BJ (cell line): ENCODE results near the gene GABRB1. TPM values are rescaled to one million over a fixed set of nuclear protein-coding genes. Genes with fewer than 3 reads are reported as not detected.

Experiments used
- CTCF ChIA-PET: fragments of 350-600 bp; formaldehyde crosslinking; extraction: SDS; loops from one replicate; lab custom pipeline; 2021; ENCODE audit warnings: antibody characterized with exemption, inconsistent platforms; lab: Yijun Ruan, JAX
- POLR2A ChIA-PET: fragments of 300-600 bp; sonication (Branson Sonifier 250); formaldehyde crosslinking; extraction: SDS; loops from one replicate; lab custom pipeline; 2021; ENCODE audit warnings: antibody characterized with exemption; lab: Charles Lee
- DNase-seq: peaks from one replicate; pipeline ENCODE4 v3.0.0-alpha.2; 2011; ENCODE audit warnings: low read depth
- H3K27me3 ChIP-seq: 2 replicates; pipeline ENCODE4 v1.6.0; 2011; ENCODE audit warnings: low read length; ENCODE audit not compliant: control insufficient read depth, insufficient read depth
- H3K36me3 ChIP-seq: 2 replicates; pipeline ENCODE4 v1.5.1; 2011; ENCODE audit warnings: low read length; ENCODE audit not compliant: control insufficient read depth, insufficient read depth
- H3K4me3 ChIP-seq: 2 replicates; pipeline ENCODE4 v1.5.1; 2011; ENCODE audit warnings: low read depth, mild to moderate bottlenecking, control low read depth, low read length
- polyA plus RNA-seq: library from polyadenylated mRNA; depleted of rRNA; stranded (reverse); fragments of >200 nt; gene quantifications from 2 replicates; pipeline ENCODE4 v1.2.3, GENCODE V29; 2011
- TF ChIP-seq, protein P1 (sequence below): IDR thresholded peaks from 2 replicates; pipeline ENCODE4 v1.5.1; 2011; ENCODE audit warnings: low read depth, mild to moderate bottlenecking, control low read depth, inconsistent platforms, low read length, moderate library complexity; ENCODE audit not compliant: insufficient read depth

The GABRB1 gene
- polyA plus RNA-seq, 1 experiment = not detected

DNA sequence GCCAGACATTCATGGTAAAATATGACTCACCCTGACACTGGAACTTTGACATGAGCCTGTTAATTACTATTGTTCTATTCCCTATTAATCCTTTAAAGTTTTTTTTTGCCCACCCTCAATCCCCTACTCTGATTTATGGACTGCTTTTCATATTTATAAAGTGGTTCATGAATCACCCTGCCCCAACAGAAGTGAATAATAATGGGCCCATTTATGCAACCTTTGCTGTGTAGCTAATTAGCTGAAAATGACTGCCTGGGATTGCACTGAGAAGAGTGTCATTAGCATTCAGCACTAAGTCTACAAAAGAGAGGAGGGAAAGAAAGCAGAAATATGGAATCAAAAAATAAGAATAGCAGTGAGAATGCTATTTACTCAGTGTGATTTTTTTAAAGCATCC, 277.8 kb downstream of the GABRB1 start:
- no peaks in the 10 kb centered on the region for H3K36me3 ChIP-seq
- TF ChIP-seq, protein P1, sequence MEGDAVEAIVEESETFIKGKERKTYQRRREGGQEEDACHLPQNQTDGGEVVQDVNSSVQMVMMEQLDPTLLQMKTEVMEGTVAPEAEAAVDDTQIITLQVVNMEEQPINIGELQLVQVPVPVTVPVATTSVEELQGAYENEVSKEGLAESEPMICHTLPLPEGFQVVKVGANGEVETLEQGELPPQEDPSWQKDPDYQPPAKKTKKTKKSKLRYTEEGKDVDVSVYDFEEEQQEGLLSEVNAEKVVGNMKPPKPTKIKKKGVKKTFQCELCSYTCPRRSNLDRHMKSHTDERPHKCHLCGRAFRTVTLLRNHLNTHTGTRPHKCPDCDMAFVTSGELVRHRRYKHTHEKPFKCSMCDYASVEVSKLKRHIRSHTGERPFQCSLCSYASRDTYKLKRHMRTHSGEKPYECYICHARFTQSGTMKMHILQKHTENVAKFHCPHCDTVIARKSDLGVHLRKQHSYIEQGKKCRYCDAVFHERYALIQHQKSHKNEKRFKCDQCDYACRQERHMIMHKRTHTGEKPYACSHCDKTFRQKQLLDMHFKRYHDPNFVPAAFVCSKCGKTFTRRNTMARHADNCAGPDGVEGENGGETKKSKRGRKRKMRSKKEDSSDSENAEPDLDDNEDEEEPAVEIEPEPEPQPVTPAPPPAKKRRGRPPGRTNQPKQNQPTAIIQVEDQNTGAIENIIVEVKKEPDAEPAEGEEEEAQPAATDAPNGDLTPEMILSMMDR = no peak
- no peaks in the 10 kb centered on the region for H3K27me3 ChIP-seq
- ChIA-PET POLR2A (no interaction called here), CTCF (interaction anchor here (1.4 kb wide), 1 partner anchor 13 kb away, joined by 3 read pairs; no protein-coding TSS in a partner anchor)
- no peak for DNase-seq
- H3K4me3 ChIP-seq = no peak overlapping the region

DNA sequence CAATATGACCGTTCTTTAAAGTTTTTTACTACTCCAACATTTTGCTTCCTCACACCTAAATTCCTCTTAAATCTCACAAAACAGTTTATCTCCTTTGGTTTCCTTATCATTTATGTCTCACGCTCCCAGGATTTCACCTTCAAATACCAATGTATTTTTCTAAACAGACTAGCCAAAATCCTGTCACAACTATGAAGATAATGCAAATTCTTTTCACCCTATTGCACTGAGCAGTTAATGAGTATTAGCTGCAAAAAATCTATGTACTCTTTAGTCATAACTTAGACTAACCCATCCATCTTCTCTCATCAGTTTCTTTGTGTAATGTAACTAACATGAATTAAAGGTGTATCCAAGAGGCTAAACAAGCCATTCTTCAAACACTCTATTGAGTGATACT, 280.8 kb downstream of the GABRB1 start:
- Histone ChIP-seq H3K4me3 (no peak overlapping the region), H3K27me3 (no peaks in the 10 kb centered on the region), H3K36me3 (no peaks in the 10 kb centered on the region)
- TF ChIP-seq, protein P1 = no peak
- DNase-seq = no peak
- CTCF ChIA-PET = no interaction called here
- POLR2A ChIA-PET = no interaction called here

DNA sequence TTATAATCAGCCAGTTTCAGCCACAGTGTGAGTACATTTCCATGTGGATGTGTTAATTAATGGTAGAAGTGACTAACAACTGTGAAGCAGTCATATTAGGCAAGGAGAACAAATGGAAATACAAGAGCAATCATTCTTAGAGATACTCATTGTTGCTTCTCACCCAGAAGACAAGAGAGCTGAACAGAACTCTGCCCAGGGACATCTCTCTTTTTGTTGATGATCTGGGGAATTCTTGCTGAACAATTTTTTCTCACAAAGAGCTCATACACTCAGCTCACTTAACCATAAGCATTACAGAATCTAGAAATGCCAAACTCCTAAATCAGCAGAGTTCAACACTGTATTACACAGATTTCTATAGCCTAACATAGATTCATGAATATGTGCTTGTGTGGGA, 282.0 kb downstream of the GABRB1 start:
- no peaks in the 10 kb centered on the region for H3K27me3 ChIP-seq
- TF ChIP-seq, protein P1 = no peak
- no peak for DNase-seq
- no peak overlapping the region for H3K4me3 ChIP-seq
- ChIA-PET CTCF (no interaction called here), POLR2A (no interaction called here)
- H3K36me3 ChIP-seq = no peaks in the 10 kb centered on the region

DNA sequence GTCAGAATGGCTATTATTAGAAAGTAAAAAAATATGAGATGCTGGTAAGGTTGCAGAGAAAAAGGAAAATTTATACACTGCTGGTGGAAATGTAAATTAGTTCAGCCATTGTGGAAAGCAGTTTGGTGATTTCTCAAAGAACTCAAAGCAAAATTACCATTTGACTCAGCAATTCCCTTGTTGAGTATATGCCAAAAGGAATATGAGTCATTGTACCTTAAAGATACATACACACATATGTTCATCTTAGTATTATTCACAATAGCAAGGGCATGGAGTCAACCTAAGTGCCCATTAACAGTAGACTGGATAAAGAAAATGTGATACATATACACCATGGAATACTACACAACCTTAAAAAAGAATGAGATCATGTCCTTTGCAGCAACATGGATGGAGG, 284.0 kb downstream of the GABRB1 start:
- DNase-seq = no peak
- TF ChIP-seq, protein P1 = no peak
- CTCF ChIA-PET = no interaction called here
- POLR2A ChIA-PET = no interaction called here
- H3K27me3 ChIP-seq = no peaks in the 10 kb centered on the region
- no peaks in the 10 kb centered on the region for H3K36me3 ChIP-seq
- H3K4me3 ChIP-seq = no peak overlapping the region

DNA sequence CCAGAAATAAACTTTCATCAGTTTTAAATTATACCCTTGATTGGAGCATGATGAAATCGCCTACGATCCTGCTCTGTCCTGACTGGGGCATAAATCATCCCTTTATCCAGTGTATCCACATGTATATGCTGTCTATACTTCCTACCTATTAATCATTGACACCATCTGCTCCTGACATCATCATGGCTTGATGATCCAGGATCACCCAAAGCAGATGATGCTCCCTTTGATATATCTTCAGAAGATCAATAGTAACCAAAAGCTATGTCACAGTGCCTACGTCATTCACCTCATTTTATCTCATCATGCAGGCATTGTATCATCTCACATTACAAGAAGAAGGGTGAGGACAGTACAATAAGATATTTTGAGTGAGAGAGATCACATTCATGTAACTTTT, 294.7 kb downstream of the GABRB1 start:
- DNase-seq = no peak
- Histone ChIP-seq H3K36me3 (no peaks in the 10 kb centered on the region), H3K4me3 (no peak overlapping the region), H3K27me3 (no peaks in the 10 kb centered on the region)
- TF ChIP-seq, protein P1 = no peak
- ChIA-PET POLR2A (no interaction called here), CTCF (no interaction called here)
